ENCODE data around the gene C2CD4A. TPM values are rescaled to one million over a fixed set of nuclear protein-coding genes. Genes with fewer than 3 reads are reported as not detected.

The C2CD4A gene
- total and polyA plus RNA-seq, 10 of the 15 experiments (the other 5 are each of a cell fraction or from before 2014, with no cell fraction given), result not detected

DNA sequence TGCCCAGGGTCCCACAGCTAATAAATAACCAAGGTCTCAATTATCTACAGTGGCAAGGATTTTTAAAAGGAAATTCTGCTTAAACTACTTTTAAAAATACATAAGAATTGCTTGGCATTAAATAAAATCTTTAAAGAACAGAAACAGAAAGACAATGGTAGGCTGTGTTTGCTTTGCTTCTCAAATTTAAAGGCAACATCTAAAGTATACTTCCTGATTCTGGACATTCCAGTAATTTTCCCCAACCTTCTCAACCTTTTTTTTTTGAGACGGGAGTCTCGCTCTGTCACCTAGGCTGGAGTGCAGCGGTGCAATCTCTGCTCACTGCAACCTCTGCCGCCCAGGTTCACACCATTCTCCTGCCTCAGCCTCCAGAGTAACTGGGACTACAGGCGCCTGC, 11.8 kb upstream of the C2CD4A start (continued):
- TF ChIP-seq, protein P1, sequence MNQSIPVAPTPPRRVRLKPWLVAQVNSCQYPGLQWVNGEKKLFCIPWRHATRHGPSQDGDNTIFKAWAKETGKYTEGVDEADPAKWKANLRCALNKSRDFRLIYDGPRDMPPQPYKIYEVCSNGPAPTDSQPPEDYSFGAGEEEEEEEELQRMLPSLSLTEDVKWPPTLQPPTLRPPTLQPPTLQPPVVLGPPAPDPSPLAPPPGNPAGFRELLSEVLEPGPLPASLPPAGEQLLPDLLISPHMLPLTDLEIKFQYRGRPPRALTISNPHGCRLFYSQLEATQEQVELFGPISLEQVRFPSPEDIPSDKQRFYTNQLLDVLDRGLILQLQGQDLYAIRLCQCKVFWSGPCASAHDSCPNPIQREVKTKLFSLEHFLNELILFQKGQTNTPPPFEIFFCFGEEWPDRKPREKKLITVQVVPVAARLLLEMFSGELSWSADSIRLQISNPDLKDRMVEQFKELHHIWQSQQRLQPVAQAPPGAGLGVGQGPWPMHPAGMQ (IDR thresholded peaks at IDR 0.05; ENCODE audit: borderline replicate concordance), result no peak
- TF ChIP-seq RFX5 (IDR thresholded peaks at IDR 0.05; ENCODE audit: low read depth, low read length) (no peak), KAT2A (conservative IDR thresholded peaks at IDR 0.05; ENCODE audit: control insufficient read depth, low read depth, low read length) (no peak)

DNA sequence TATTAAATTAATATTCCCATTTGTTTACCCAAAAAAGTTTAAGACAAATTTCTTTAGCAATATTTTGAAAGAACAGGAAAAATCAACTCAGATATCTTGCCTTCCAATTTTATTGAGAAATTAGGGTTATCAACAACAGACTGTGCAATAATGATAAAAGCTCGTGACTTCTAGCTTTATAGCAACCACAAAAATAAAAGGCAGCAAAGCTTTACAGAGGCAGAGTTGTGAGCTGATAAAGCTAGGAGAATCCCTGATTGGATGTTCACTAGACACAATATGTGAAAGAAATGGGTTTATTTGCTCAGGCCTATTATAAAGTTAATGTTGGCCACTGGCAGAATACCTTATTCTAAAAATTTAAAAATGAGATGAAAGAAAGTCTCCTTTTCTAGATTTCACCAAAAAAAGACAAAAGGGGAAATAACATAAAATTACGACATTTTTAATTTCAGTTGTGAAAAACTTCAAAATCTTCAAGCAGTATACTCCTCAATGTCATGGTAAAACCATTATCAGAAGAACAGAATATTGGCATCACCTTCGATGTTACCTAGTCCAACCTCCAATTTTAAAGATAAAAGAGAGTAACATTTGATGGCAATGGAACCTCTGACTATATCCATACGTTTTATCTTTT, 9.3 kb upstream of the C2CD4A start:
- POLR2A ChIA-PET, result no interaction called here
- no TSS peak for BruUV-seq (replicated peaks)
- in situ Hi-C loops (cut with MboI) (no loop called here), intact Hi-C loops (cut with micrococcal nuclease; ENCODE audit: unreplicated experiment) (no loop called here)
- H2AFZ ChIP-seq (ENCODE audit: control insufficient read depth, low read depth, low read length), result no peak overlapping the region
- ATAC-seq (no peak), DNase-seq (ENCODE audit: low read depth, low spot score) (no peak), FAIRE-seq (no peak)
- RAD21 ChIA-PET (ENCODE audit: unreplicated experiment), result no interaction called here
- CTCF ChIA-PET, result interaction anchor here (1.0 kb wide), 1 partner anchor 9 kb away, joined by 3 read pairs; the partner anchor contains the start of gene C2CD4A
- H3K27ac ChIP-seq (ENCODE audit: control insufficient read depth, insufficient read depth), result no peak overlapping the region
- no peaks in the 10 kb centered on the region for H4K20me1 ChIP-seq (ENCODE audit: control insufficient read depth, insufficient read depth)
- peaks cover 46% of the 10 kb centered on the region for H3K79me2 ChIP-seq (ENCODE audit: control insufficient read depth, insufficient read depth, low read length)
- no peaks in the 10 kb centered on the region for H3K4me1 ChIP-seq (ENCODE audit: control insufficient read depth, insufficient read depth, low read length)
- no peaks in the 10 kb centered on the region; a peak in 1 of 4 replicates for H3K27me3 ChIP-seq (replicated peaks in 1 of 2; ENCODE audit: control insufficient read depth in 2 of 2, insufficient read depth in 2 of 2, low read length in 1 of 2)
- no peaks in the 10 kb centered on the region for H3K36me3 ChIP-seq (ENCODE audit: control insufficient read depth in 2 of 2, insufficient read depth in 2 of 2, low read length in 1 of 2)
- H3K9ac ChIP-seq (ENCODE audit: control insufficient read depth, insufficient read depth, low read length), result no peak overlapping the region
- peak overlapping the region; percentile 12; the same call in 1 of the 2 replicates for H3K4me2 ChIP-seq (ENCODE audit: control insufficient read depth, insufficient read depth)
- no peaks in the 10 kb centered on the region for H3K9me3 ChIP-seq (replicated peaks; ENCODE audit: control insufficient read depth, insufficient read depth, low read length)
- 96% methylated on average over 4 of the region's 4 CpGs for WGBS (ENCODE audit: insufficient coverage, insufficient replicate concordance, low lambda C conversion rate, missing lambda C conversion rate)
- SMC1A ChIA-PET (ENCODE audit: uncharacterized antibody, unreplicated experiment), result interaction anchor here (0.6 to 0.9 kb wide), 3 partner anchors 9 to 32 kb away, joined by 3 to 4 read pairs (median 3); no protein-coding TSS in a partner anchor
- H3K4me3 ChIP-seq, result no peak overlapping the region
- TF ChIP-seq, protein P2, sequence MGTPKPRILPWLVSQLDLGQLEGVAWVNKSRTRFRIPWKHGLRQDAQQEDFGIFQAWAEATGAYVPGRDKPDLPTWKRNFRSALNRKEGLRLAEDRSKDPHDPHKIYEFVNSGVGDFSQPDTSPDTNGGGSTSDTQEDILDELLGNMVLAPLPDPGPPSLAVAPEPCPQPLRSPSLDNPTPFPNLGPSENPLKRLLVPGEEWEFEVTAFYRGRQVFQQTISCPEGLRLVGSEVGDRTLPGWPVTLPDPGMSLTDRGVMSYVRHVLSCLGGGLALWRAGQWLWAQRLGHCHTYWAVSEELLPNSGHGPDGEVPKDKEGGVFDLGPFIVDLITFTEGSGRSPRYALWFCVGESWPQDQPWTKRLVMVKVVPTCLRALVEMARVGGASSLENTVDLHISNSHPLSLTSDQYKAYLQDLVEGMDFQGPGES (IDR thresholded peaks at IDR 0.05), result no peak
- TF ChIP-seq ETV6 (conservative IDR thresholded peaks at IDR 0.05 in 1 of 2, IDR thresholded peaks at IDR 0.05 in 1 of 2; ENCODE audit: borderline replicate concordance in 1 of 2, low read depth in 1 of 2) (no peak), SRF (IDR thresholded peaks at IDR 0.05; ENCODE audit: low read depth in 2 of 2, low read length in 2 of 2) (no peak), POLR2AphosphoS2 (IDR thresholded peaks at IDR 0.05; ENCODE audit: low read depth, low read length) (no peak), SIX5 (IDR thresholded peaks at IDR 0.05; ENCODE audit: low read depth, low read length, severe bottlenecking) (no peak), RFX5 (IDR thresholded peaks at IDR 0.05; ENCODE audit: low read depth, low read length) (no peak), NR2C2 (IDR thresholded peaks at IDR 0.05; ENCODE audit: borderline replicate concordance, control insufficient read depth, insufficient read length, low read depth) (no peak), POLR2A (IDR thresholded peaks at IDR 0.05; ENCODE audit: low read depth, low read length) (no peak)
- TF ChIP-seq, protein P3, sequence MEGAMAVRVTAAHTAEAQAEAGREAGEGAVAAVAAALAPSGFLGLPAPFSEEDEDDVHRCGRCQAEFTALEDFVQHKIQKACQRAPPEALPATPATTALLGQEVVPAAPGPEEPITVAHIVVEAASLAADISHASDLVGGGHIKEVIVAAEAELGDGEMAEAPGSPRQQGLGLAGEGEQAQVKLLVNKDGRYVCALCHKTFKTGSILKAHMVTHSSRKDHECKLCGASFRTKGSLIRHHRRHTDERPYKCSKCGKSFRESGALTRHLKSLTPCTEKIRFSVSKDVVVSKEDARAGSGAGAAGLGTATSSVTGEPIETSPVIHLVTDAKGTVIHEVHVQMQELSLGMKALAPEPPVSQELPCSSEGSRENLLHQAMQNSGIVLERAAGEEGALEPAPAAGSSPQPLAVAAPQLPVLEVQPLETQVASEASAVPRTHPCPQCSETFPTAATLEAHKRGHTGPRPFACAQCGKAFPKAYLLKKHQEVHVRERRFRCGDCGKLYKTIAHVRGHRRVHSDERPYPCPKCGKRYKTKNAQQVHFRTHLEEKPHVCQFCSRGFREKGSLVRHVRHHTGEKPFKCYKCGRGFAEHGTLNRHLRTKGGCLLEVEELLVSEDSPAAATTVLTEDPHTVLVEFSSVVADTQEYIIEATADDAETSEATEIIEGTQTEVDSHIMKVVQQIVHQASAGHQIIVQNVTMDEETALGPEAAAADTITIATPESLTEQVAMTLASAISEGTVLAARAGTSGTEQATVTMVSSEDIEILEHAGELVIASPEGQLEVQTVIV (IDR thresholded peaks at IDR 0.05; ENCODE audit: borderline replicate concordance, partially characterized antibody), result no peak
- TF ChIP-seq, protein P4, sequence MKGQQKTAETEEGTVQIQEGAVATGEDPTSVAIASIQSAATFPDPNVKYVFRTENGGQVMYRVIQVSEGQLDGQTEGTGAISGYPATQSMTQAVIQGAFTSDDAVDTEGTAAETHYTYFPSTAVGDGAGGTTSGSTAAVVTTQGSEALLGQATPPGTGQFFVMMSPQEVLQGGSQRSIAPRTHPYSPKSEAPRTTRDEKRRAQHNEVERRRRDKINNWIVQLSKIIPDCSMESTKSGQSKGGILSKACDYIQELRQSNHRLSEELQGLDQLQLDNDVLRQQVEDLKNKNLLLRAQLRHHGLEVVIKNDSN (IDR thresholded peaks at IDR 0.05; ENCODE audit: borderline replicate concordance, extremely low read length, insufficient read depth, low read depth, low read length), result no peak

Data from GM12878 (cell line).